Uterus (tissue), 2 donors: ENCODE measurements around the gene SBF2.

Experiments used
- POLR2A ChIP-seq, 2 donors: fragments of 450-650 bp; IDR thresholded peaks; one replicate each; pipeline ENCODE4 v1.6.1; 2016; ENCODE audit warnings: antibody characterized with exemption in 2 of 2, mild to moderate bottlenecking in 1 of 2, moderate library complexity in 1 of 2
- TF ChIP-seq, protein P1 (sequence below), 4 experiments: fragments of 200-600 bp in 2 of 4; fragments of 450-650 bp in 2 of 4; sonication (generic) in 2 of 4; IDR thresholded peaks; one replicate each; pipeline ENCODE4 v1.5.1; 2016 to 2019; ENCODE audit warnings: antibody characterized with exemption in 4 of 4, mild to moderate bottlenecking in 2 of 4, moderate library complexity in 1 of 4

DNA sequence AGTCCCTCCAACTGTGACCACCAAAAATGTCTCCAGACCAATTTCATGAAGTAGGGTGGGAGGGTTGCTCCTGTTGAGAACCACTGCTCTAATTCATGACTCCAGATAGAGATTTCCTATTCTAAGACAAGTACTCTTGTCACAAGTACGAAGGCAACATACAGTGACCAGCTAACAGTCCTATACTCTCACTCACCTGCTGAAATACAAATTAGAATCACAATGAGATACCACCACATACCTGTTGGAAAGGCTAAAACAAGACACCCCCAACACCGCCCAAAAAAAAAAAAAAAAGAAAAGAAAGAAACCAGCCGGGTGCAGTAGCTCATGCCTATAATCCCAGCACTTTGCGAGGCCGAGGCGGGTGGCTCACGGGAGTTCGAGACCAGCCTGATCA lies 319.6 kb downstream of the SBF2 start:
- TF ChIP-seq, protein P1, sequence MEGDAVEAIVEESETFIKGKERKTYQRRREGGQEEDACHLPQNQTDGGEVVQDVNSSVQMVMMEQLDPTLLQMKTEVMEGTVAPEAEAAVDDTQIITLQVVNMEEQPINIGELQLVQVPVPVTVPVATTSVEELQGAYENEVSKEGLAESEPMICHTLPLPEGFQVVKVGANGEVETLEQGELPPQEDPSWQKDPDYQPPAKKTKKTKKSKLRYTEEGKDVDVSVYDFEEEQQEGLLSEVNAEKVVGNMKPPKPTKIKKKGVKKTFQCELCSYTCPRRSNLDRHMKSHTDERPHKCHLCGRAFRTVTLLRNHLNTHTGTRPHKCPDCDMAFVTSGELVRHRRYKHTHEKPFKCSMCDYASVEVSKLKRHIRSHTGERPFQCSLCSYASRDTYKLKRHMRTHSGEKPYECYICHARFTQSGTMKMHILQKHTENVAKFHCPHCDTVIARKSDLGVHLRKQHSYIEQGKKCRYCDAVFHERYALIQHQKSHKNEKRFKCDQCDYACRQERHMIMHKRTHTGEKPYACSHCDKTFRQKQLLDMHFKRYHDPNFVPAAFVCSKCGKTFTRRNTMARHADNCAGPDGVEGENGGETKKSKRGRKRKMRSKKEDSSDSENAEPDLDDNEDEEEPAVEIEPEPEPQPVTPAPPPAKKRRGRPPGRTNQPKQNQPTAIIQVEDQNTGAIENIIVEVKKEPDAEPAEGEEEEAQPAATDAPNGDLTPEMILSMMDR (IDR thresholded peaks at IDR 0.05): no peak
- no peak for TF ChIP-seq POLR2A (IDR thresholded peaks at IDR 0.05)
